Fibroblast of the aortic adventitia (primary cell): ENCODE data around the gene FXYD1. TPM values are rescaled to one million over a fixed set of nuclear protein-coding genes. Genes with fewer than 3 reads are reported as not detected.

Source experiments
- DNase-seq: peaks from one replicate; pipeline ENCODE4 v3.0.0-alpha.2; 2010; ENCODE audit warnings: low read depth
- H3K4me3 ChIP-seq: 2 replicates; pipeline ENCODE4 v1.5.1; 2011; ENCODE audit warnings: low read depth, mild to moderate bottlenecking, control low read depth, low read length, moderate library complexity
- CTCF ChIP-seq: IDR thresholded peaks from 2 replicates; pipeline ENCODE4 v1.5.1; 2011; ENCODE audit warnings: mild to moderate bottlenecking, low read length, control low read depth, inconsistent platforms; ENCODE audit not compliant: insufficient read depth
- total RNA-seq: library from RNA; depleted of rRNA; stranded (reverse); fragments of >200 nt; gene quantifications from 2 replicates; pipeline ENCODE4 v1.2.3, GENCODE V29; 2012; ENCODE audit warnings: low replicate concordance

The FXYD1 gene
- total RNA-seq, 1 donor, result 6.5 TPM

- no peak overlapping the region for H3K4me3 ChIP-seq
- DNase-seq, result peak; percentile 79
- no peak for TF ChIP-seq CTCF
Observed at GRCh38 chr19:35120492-35120891, 18.1 kb upstream of the FXYD1 start.

- DNase-seq, result peak; percentile 25
- no peak overlapping the region for H3K4me3 ChIP-seq
- no peak for TF ChIP-seq CTCF
Observed at GRCh38 chr19:35120898-35121297, 17.7 kb upstream of the FXYD1 start.

GRCh38 chr19:35122687-35123551, 15.7 kb upstream of the FXYD1 start:
- H3K4me3 ChIP-seq, result no peak overlapping the region
- no peak for DNase-seq
- no peak for TF ChIP-seq CTCF

GRCh38 chr19:35123573-35123972, 15.1 kb upstream of the FXYD1 start:
- H3K4me3 ChIP-seq, result peak overlapping the region; percentile 87
- TF ChIP-seq CTCF, result no peak
- DNase-seq, result no peak

- peak overlapping the region; percentile 87 for H3K4me3 ChIP-seq
- no peak for TF ChIP-seq CTCF
- peak; percentile 94 for DNase-seq
Observed at GRCh38 chr19:35124098-35125060, 14.2 kb upstream of the FXYD1 start.

- no peak for TF ChIP-seq CTCF
- no peak overlapping the region for H3K4me3 ChIP-seq
- no peak for DNase-seq
Observed at GRCh38 chr19:35125270-35125717, 13.3 kb upstream of the FXYD1 start.
